ENCODE results near the gene ZBTB7C.

DNA sequence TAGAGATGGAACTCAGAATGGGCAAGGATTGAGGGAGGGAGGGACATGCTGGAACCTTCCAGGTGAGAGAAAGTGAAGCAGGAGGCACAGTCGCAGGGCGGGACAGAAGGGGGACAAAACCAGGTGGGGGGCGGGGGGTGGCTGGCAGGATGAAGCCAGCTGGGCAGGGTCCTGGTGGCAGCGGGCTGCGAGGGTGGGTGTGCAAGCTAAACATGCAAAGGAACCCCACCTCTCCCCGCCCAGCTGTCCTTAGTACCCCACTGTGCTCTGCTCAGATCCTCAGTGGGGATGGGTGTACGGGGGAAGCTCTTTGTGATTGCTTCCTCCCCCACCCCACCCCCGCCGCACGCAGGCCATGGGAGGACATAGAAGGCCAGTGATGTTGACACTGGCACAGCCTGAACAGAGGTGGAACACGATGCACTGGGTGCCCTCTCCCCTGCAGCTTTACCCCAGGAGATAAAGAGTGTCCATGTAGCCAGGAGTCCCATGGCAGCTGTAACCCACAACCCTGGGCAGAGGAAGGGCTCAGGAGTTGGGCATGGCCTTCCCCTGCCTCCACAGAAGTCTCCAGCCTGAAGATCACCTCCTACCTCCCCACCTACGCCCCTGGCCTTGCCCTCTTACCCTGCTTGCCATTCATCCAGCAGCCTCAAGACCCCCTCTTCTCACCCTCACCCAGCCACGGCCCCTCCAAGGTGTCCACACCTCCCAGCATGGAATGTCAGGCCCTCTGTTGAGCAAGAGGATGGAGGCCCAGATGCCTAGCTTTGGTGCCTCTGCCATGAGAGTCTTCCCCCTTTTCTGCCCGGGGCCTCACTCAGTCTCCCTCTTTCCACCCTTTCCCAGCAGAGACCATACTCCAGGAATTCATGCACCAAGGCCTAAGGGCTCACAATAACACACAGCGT lies 206.6 kb downstream of the ZBTB7C start:
- TF ChIP-seq ZNF24 (tag by site-specific recombination; IDR thresholded peaks at IDR 0.05): no peak
- no peak for TF ChIP-seq CTCF (tag by site-specific recombination; IDR thresholded peaks at IDR 0.05)
- TF ChIP-seq HOXA7 (CRISPR knock-in tag; IDR thresholded peaks at IDR 0.05; ENCODE audit: borderline replicate concordance): no peak
- TF ChIP-seq ZFP41 (tag by site-specific recombination; IDR thresholded peaks at IDR 0.05; ENCODE audit: borderline replicate concordance): no peak
- no peak for TF ChIP-seq ZNF549 (tag by site-specific recombination; IDR thresholded peaks at IDR 0.05)
- TF ChIP-seq MEIS1 (CRISPR knock-in tag; IDR thresholded peaks at IDR 0.05; ENCODE audit: borderline replicate concordance): no peak
- TF ChIP-seq ZNF311 (tag by site-specific recombination; IDR thresholded peaks at IDR 0.05; ENCODE audit: borderline replicate concordance): no peak
- TF ChIP-seq ZNF121 (tag by site-specific recombination; IDR thresholded peaks at IDR 0.05): no peak
- TF ChIP-seq, protein P1, sequence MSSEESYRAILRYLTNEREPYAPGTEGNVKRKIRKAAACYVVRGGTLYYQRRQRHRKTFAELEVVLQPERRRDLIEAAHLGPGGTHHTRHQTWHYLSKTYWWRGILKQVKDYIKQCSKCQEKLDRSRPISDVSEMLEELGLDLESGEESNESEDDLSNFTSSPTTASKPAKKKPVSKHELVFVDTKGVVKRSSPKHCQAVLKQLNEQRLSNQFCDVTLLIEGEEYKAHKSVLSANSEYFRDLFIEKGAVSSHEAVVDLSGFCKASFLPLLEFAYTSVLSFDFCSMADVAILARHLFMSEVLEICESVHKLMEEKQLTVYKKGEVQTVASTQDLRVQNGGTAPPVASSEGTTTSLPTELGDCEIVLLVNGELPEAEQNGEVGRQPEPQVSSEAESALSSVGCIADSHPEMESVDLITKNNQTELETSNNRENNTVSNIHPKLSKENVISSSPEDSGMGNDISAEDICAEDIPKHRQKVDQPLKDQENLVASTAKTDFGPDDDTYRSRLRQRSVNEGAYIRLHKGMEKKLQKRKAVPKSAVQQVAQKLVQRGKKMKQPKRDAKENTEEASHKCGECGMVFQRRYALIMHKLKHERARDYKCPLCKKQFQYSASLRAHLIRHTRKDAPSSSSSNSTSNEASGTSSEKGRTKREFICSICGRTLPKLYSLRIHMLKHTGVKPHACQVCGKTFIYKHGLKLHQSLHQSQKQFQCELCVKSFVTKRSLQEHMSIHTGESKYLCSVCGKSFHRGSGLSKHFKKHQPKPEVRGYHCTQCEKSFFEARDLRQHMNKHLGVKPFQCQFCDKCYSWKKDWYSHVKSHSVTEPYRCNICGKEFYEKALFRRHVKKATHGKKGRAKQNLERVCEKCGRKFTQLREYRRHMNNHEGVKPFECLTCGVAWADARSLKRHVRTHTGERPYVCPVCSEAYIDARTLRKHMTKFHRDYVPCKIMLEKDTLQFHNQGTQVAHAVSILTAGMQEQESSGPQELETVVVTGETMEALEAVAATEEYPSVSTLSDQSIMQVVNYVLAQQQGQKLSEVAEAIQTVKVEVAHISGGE (tag by site-specific recombination; conservative IDR thresholded peaks at IDR 0.05; ENCODE audit: low read depth): no peak
